GM23248 (cell line): Measurements from ENCODE around the gene EIPR1. TPM values are rescaled to one million over a fixed set of nuclear protein-coding genes. Genes with fewer than 3 reads are reported as not detected.

ENCODE experiments used
- DNase-seq: peaks from one replicate; pipeline ENCODE4 v3.0.0-alpha.2; 2015
- H2AFZ ChIP-seq: fragments of 200-600 bp; sonication (generic); 2 replicates; pipeline ENCODE4 v1.6.1; 2016; ENCODE audit warnings: antibody characterized with exemption
- H3F3A ChIP-seq: fragments of 200-600 bp; sonication (generic); 2 replicates; pipeline ENCODE4 v1.6.1; 2016; ENCODE audit warnings: mild to moderate bottlenecking, antibody characterized with exemption, mixed run types; ENCODE audit not compliant: insufficient read depth
- H3K27ac ChIP-seq: fragments of 200-600 bp; sonication (generic); 2 replicates; pipeline ENCODE4 v1.5.1; 2016; ENCODE audit warnings: mild to moderate bottlenecking
- H3K27me3 ChIP-seq: fragments of 200-600 bp; sonication (generic); replicated peaks from 2 replicates; pipeline ENCODE4 v1.6.1; 2016; ENCODE audit warnings: mild to moderate bottlenecking; ENCODE audit not compliant: insufficient read depth
- H3K36me3 ChIP-seq: fragments of 200-600 bp; sonication (generic); 2 replicates; pipeline ENCODE4 v1.6.1; 2016; ENCODE audit warnings: low read depth, mild to moderate bottlenecking
- H3K4me1 ChIP-seq: fragments of 200-600 bp; sonication (generic); 2 replicates; pipeline ENCODE4 v1.6.1; 2016; ENCODE audit warnings: mild to moderate bottlenecking; ENCODE audit not compliant: insufficient read depth
- H3K4me2 ChIP-seq: fragments of 200-600 bp; sonication (generic); one replicate; pipeline ENCODE4 v1.6.1; 2016; ENCODE audit warnings: mild to moderate bottlenecking; ENCODE audit not compliant: unreplicated experiment
- H3K4me3 ChIP-seq: fragments of 200-600 bp; sonication (generic); 2 replicates; pipeline ENCODE4 v1.5.1; 2016; ENCODE audit warnings: mild to moderate bottlenecking
- H3K79me2 ChIP-seq: fragments of 200-600 bp; sonication (generic); 2 replicates; pipeline ENCODE4 v1.6.1; 2016; ENCODE audit warnings: mild to moderate bottlenecking; ENCODE audit not compliant: insufficient read depth
- H3K9ac ChIP-seq: fragments of 200-600 bp; sonication (generic); 2 replicates; pipeline ENCODE4 v1.6.1; 2016; ENCODE audit warnings: mild to moderate bottlenecking
- H3K9me2 ChIP-seq: fragments of 200-600 bp; sonication (generic); 2 replicates; pipeline ENCODE4 v1.6.1; 2016; ENCODE audit warnings: mixed run types, mild to moderate bottlenecking, moderate library complexity; ENCODE audit not compliant: insufficient read depth
- H3K9me3 ChIP-seq: fragments of 200-600 bp; sonication (generic); one replicate; pipeline ENCODE4 v1.6.1; 2017; ENCODE audit warnings: low read depth
- H4K20me1 ChIP-seq: fragments of 200-600 bp; sonication (generic); 2 replicates; pipeline ENCODE4 v1.6.0; 2016; ENCODE audit not compliant: insufficient read depth
- EZH2 ChIP-seq: fragments of 200-600 bp; sonication (generic); IDR thresholded peaks from 2 replicates; pipeline ENCODE4 v1.6.1; 2018; ENCODE audit warnings: antibody characterized with exemption, mild to moderate bottlenecking; ENCODE audit not compliant: insufficient read depth, poor library complexity, severe bottlenecking
- EZH2phosphoT487 ChIP-seq: fragments of 200-600 bp; sonication (generic); IDR thresholded peaks from 2 replicates; pipeline ENCODE4 v1.6.1; 2018; ENCODE audit warnings: antibody characterized with exemption, moderate library complexity, mild to moderate bottlenecking, low read depth; ENCODE audit not compliant: insufficient read depth
- WGBS, 2 experiments: methylation state at CpG; one replicate each; pipeline ENCODE4 v1.1.6; 2015 to 2017; ENCODE audit warnings: low lambda C conversion rate in 2 of 2, low coverage in 1 of 2; ENCODE audit errors: missing lambda C conversion rate in 2 of 2; 5-methylcytosine and 5-hydroxymethylcytosine counted together
- in situ Hi-C: fragments of 300-500 bp; cut with MboI; formaldehyde crosslinking; loops from 2 replicates; pipeline ENCODE4 v1.15.0; 2020
- polyA plus RNA-seq: library from polyadenylated mRNA; unstranded; fragments of >200 nt; fragmentation: Nextera tagmentation; extraction: Ambion mirVana; gene quantifications from 2 replicates; pipeline ENCODE4 v1.2.1, GENCODE V29; 2016
- total RNA-seq: library from RNA; depleted of rRNA; stranded (reverse); fragments of >200 nt; shearing (Covaris generic); gene quantifications from 2 replicates; pipeline ENCODE4 v1.2.3, GENCODE V29; 2014

EIPR1 gene
- total and polyA plus RNA-seq, 2 experiments from 2014 or later, result 20.2 to 46.5 TPM

DNA sequence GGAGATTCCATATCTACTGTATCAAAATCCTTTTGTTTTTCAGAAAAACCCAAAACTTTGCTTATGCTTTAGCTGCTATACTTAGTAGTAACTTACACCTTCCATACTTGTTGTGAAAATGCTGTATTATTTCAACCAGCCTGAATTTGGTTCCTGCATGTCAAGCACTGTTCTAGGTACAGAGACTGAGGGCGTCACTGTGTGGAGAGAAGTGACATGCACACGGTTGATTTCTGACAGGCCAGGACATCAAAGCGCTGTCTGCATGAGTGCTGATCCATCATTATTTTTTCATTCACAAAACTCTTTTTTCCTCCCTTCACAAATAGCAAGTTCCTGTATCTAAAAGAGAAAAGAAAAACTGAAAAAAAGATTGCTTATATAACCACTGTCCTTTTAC lies 33.5 kb upstream of the EIPR1 start:
- no peaks in the 10 kb centered on the region for H3K27me3 ChIP-seq
- WGBS, 2 experiments, result 98 to 100% methylated on average over 3 of the region's 3 CpGs
- TF ChIP-seq EZH2, result no peak
- H3K9me2 ChIP-seq, result no peaks in the 10 kb centered on the region
- no peaks in the 10 kb centered on the region for H3K9me3 ChIP-seq
- no peak overlapping the region for H3K4me2 ChIP-seq
- H3K9ac ChIP-seq, result no peak overlapping the region
- H3K36me3 ChIP-seq, result peaks cover 14% of the 10 kb centered on the region; the same call in 1 of the 2 replicates
- no peaks in the 10 kb centered on the region for H3K4me1 ChIP-seq
- in situ Hi-C loops, result no loop called here
- no peak overlapping the region for H2AFZ ChIP-seq
- H3K27ac ChIP-seq, result no peak overlapping the region
- no peak for DNase-seq
- no peaks in the 10 kb centered on the region for H4K20me1 ChIP-seq
- H3K79me2 ChIP-seq, result peaks cover 65% of the 10 kb centered on the region
- H3K4me3 ChIP-seq, result no peak overlapping the region
- no peaks in the 10 kb centered on the region for H3F3A ChIP-seq

DNA sequence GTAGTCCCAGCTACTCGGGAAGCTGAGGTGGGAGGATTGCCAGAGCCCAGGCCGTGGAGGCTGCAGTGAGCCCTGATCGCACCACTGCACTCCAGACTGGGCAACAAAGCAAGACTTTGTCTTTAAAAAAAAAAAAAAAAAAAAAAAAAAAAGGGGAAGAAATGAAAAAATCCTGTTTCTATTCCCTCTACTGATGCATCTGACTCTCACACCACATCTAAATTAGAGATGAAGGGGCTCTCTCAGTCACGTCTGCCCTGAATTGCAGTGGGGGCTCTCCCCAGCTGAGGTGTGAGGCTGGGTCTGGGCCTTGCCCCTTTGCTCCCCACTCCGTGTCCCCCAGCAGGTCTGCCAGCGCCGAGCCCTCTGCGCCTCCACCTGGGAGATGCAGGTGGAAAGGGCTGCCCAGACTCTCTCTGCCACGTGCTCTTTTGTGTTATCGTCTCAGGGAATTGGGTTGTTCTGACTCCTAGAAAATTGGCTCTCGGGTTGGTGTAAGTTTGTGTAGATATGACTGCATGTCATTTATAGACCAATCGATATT lies 32.1 kb upstream of the EIPR1 start:
- no peak overlapping the region for H3K9ac ChIP-seq

DNA sequence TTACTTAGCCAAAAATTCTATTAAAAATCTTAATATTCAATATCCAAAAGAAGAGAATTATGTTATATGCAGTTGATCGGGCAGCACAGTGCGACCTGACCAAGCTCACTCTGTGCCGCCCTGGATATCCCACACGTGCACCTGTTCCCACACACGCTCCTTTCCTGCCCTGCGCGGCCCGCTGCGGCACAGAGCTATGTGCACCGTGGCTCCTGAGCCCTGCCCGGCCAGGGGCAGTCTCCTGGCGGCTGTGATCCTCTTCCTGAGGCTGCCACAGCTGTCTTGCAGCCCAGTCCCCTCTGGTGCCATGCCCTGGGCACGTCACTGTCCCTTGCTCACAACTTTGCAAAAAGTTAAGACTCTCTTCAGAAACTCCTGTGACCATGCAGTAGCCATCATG lies 31.2 kb upstream of the EIPR1 start:
- peaks cover 15% of the 10 kb centered on the region; the same call in 1 of the 2 replicates for H3K36me3 ChIP-seq

More for the DNA sequence above, 32.1 kb upstream of the EIPR1 start:
- Histone ChIP-seq H3K36me3 (peaks cover 15% of the 10 kb centered on the region; the same call in 1 of the 2 replicates), H3K4me1 (no peaks in the 10 kb centered on the region), H3K27ac (no peak overlapping the region), H3K4me2 (no peak overlapping the region), H3K27me3 (no peaks in the 10 kb centered on the region), H3F3A (no peaks in the 10 kb centered on the region), H3K79me2 (peaks cover 78% of the 10 kb centered on the region), H3K9me2 (no peaks in the 10 kb centered on the region), H2AFZ (no peak overlapping the region), H3K9me3 (no peaks in the 10 kb centered on the region), H4K20me1 (no peaks in the 10 kb centered on the region), H3K4me3 (no peak overlapping the region)
- WGBS, 2 experiments, result 99% methylated on average over 12 of the region's 12 CpGs
- TF ChIP-seq EZH2phosphoT487 (no peak), EZH2 (no peak)
- DNase-seq, result no peak
- in situ Hi-C loops, result no loop called here

DNA sequence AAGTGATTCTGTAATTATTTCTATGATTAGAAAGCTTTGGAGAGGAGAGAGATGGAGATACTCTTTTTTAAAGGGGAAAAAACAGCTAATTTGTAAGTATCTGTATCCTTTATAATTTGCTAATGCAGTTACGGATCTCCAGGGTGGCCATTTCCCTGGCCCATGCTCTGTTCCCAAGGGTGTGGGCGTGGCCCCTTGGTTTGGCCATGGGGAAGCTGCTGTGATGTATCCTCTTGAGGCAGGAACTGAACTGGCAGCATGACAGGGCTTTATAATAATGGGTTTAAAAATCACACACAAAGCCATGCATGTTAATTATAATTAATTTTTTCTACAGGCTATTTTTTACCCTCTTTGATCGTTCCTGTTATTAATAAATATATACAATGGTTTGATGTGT lies 28.9 kb upstream of the EIPR1 start:
- no peaks in the 10 kb centered on the region for H3F3A ChIP-seq
- 82 to 84% methylated on average over 3 of the region's 3 CpGs for WGBS, 2 experiments
- H3K36me3 ChIP-seq, result peaks cover 19% of the 10 kb centered on the region; the same call in 1 of the 2 replicates
- H3K4me1 ChIP-seq, result no peaks in the 10 kb centered on the region
- no peak overlapping the region for H3K27ac ChIP-seq
- TF ChIP-seq EZH2, result no peak
- TF ChIP-seq EZH2phosphoT487, result no peak
- H3K4me3 ChIP-seq, result no peak overlapping the region
- H3K79me2 ChIP-seq, result peaks cover 84% of the 10 kb centered on the region
- H4K20me1 ChIP-seq, result no peaks in the 10 kb centered on the region
- H3K9me3 ChIP-seq, result no peaks in the 10 kb centered on the region
- H3K4me2 ChIP-seq, result no peak overlapping the region
- no peaks in the 10 kb centered on the region for H3K9me2 ChIP-seq
- no peaks in the 10 kb centered on the region for H3K27me3 ChIP-seq
- no peak overlapping the region for H3K9ac ChIP-seq
- DNase-seq, result no peak
- in situ Hi-C loops, result no loop called here
- no peak overlapping the region for H2AFZ ChIP-seq

More for the DNA sequence above, 31.2 kb upstream of the EIPR1 start:
- no peak for TF ChIP-seq EZH2phosphoT487
- no peak for TF ChIP-seq EZH2
- Histone ChIP-seq H3K9me2 (no peaks in the 10 kb centered on the region), H4K20me1 (no peaks in the 10 kb centered on the region), H3K27ac (no peak overlapping the region), H3F3A (no peaks in the 10 kb centered on the region), H2AFZ (no peak overlapping the region), H3K4me1 (no peaks in the 10 kb centered on the region), H3K4me2 (no peak overlapping the region), H3K4me3 (no peak overlapping the region), H3K27me3 (no peaks in the 10 kb centered on the region), H3K79me2 (peaks cover 86% of the 10 kb centered on the region), H3K9ac (no peak overlapping the region), H3K9me3 (no peaks in the 10 kb centered on the region)
- DNase-seq, result no peak
- 94 to 97% methylated on average over 13 of the region's 13 CpGs for WGBS, 2 experiments
- in situ Hi-C loops, result no loop called here
